ENCODE measurements around the gene COL4A1.

DNA sequence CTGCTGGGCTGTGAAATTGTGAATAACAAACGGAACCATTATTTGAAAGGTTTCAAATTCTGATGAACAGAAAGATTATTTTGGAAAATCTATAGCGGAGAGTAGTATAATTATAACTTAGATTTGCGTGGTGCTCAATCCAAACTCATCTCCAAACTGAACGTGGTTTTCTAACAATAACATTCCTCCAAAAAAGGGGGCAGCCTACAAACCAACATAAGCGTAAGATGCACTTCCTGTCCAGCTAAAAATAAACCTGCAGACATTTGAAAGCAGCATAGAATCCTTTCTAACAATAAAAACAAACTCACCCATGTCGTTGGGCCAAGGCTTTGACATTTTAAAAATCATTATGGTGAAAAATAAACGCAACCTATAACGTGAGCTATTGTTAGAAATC lies 178.4 kb downstream of the COL4A1 start:
- no peak for TF ChIP-seq POLR2AphosphoS5 (IDR thresholded peaks at IDR 0.05)
- TF ChIP-seq, protein P1, sequence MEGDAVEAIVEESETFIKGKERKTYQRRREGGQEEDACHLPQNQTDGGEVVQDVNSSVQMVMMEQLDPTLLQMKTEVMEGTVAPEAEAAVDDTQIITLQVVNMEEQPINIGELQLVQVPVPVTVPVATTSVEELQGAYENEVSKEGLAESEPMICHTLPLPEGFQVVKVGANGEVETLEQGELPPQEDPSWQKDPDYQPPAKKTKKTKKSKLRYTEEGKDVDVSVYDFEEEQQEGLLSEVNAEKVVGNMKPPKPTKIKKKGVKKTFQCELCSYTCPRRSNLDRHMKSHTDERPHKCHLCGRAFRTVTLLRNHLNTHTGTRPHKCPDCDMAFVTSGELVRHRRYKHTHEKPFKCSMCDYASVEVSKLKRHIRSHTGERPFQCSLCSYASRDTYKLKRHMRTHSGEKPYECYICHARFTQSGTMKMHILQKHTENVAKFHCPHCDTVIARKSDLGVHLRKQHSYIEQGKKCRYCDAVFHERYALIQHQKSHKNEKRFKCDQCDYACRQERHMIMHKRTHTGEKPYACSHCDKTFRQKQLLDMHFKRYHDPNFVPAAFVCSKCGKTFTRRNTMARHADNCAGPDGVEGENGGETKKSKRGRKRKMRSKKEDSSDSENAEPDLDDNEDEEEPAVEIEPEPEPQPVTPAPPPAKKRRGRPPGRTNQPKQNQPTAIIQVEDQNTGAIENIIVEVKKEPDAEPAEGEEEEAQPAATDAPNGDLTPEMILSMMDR (IDR thresholded peaks at IDR 0.05) = no peak

All from gastroesophageal sphincter (tissue), 3 donors.